GM12878 (cell line): ENCODE data around the gene CGB5. TPM values are rescaled to one million over a fixed set of nuclear protein-coding genes. Genes with fewer than 3 reads are reported as not detected.

Experiments
- ATAC-seq: fragments of 200-7000 bp; cut with Tn5 transposase; 3 replicates; pipeline ENCODE4 v1.9.1; 2020; ENCODE audit warnings: mild to moderate bottlenecking, moderate library complexity
- BruUV-seq: library from RNA; stranded (reverse); fragments of 400-500 nt; replicated peaks from 2 replicates; lab custom pipeline; 2021; lab: Mats Ljungman, UMichigan
- CTCF ChIA-PET: fragments of 300-600 bp; sonication (Branson Sonifier 250); formaldehyde crosslinking; extraction: SDS; loops from one replicate; lab custom pipeline; 2021; ENCODE audit warnings: inconsistent platforms; lab: Yijun Ruan, JAX
- POLR2A ChIA-PET: fragments of 350-600 bp; formaldehyde crosslinking; extraction: SDS; loops from one replicate; lab custom pipeline; 2021; ENCODE audit warnings: inconsistent platforms; lab: Charles Lee
- RAD21 ChIA-PET: fragments of 300-600 bp; sonication (Branson Sonifier 250); formaldehyde crosslinking; loops from one replicate; lab custom pipeline; 2023; ENCODE audit warnings: antibody characterized with exemption; ENCODE audit not compliant: unreplicated experiment; lab: Charles Lee
- SMC1A ChIA-PET: fragments of 300-600 bp; sonication (Branson Sonifier 250); formaldehyde crosslinking; loops from one replicate; lab custom pipeline; 2023; ENCODE audit not compliant: unreplicated experiment, uncharacterized antibody; lab: Charles Lee
- DNase-seq: peaks from one replicate; pipeline ENCODE4 v3.0.0-alpha.2; 2011; ENCODE audit warnings: low read depth, low spot score
- FAIRE-seq: peaks from 3 replicates; lab custom pipeline; 2011; peaks lifted over from hg19 to GRCh38; lab: Jason Lieb, UNC
- H2AFZ ChIP-seq: 2 replicates; pipeline ENCODE4 v1.6.0; 2011; ENCODE audit warnings: low read depth, low read length, control low read depth; ENCODE audit not compliant: control insufficient read depth
- H3K27ac ChIP-seq: 2 replicates; pipeline ENCODE4 v1.5.1; 2011; ENCODE audit warnings: control low read depth; ENCODE audit not compliant: control insufficient read depth, insufficient read depth
- H3K27me3 ChIP-seq, 2 experiments: replicated peaks in 1 of 2; 2 replicates each; pipeline versions ENCODE4 v1.6.0 to v1.6.1; 2011; ENCODE audit warnings: low read length in 1 of 2; ENCODE audit not compliant: control insufficient read depth in 2 of 2, insufficient read depth in 2 of 2
- H3K36me3 ChIP-seq, 2 experiments: 2 replicates each; pipeline ENCODE4 v1.5.1; 2011; ENCODE audit warnings: low read length in 1 of 2; ENCODE audit not compliant: control insufficient read depth in 2 of 2, insufficient read depth in 2 of 2
- H3K4me1 ChIP-seq: 2 replicates; pipeline ENCODE4 v1.6.1; 2011; ENCODE audit warnings: mild to moderate bottlenecking, low read length, moderate library complexity, mixed read lengths; ENCODE audit not compliant: control insufficient read depth, insufficient read depth
- H3K4me2 ChIP-seq: 2 replicates; pipeline ENCODE4 v1.6.0; 2011; ENCODE audit warnings: control low read depth; ENCODE audit not compliant: control insufficient read depth, insufficient read depth
- H3K4me3 ChIP-seq: fragments of 200-600 bp; sonication (generic); 2 replicates; pipeline ENCODE4 v1.5.1; 2016
- H3K79me2 ChIP-seq: 2 replicates; pipeline ENCODE4 v1.6.0; 2011; ENCODE audit warnings: low read length; ENCODE audit not compliant: control insufficient read depth, insufficient read depth
- H3K9ac ChIP-seq: 2 replicates; pipeline ENCODE4 v1.8.0; 2011; ENCODE audit warnings: low read length, control low read depth, mixed read lengths; ENCODE audit not compliant: control insufficient read depth, insufficient read depth
- H3K9me3 ChIP-seq: replicated peaks from 3 replicates; pipeline ENCODE4 v1.5.1; 2011; ENCODE audit warnings: mild to moderate bottlenecking, low read length; ENCODE audit not compliant: control insufficient read depth, insufficient read depth
- H4K20me1 ChIP-seq: 2 replicates; pipeline ENCODE4 v1.6.0; 2011; ENCODE audit not compliant: control insufficient read depth, insufficient read depth
- EED ChIP-seq: sonication (generic); IDR thresholded peaks from 2 replicates; pipeline ENCODE4 v1.6.1; 2016; ENCODE audit warnings: antibody characterized with exemption, low read depth
- IKZF1 ChIP-seq: fragments of 450-650 bp; conservative IDR thresholded peaks from 2 replicates; pipeline ENCODE4 v1.6.1; 2017; ENCODE audit warnings: antibody characterized with exemption, mild to moderate bottlenecking
- LARP7 ChIP-seq: fragments of 450-650 bp; IDR thresholded peaks from 2 replicates; pipeline ENCODE4 v1.6.1; 2017; ENCODE audit warnings: mild to moderate bottlenecking
- RAD21 ChIP-seq: IDR thresholded peaks from 2 replicates; pipeline ENCODE4 v1.6.1; 2011; ENCODE audit warnings: mild to moderate bottlenecking, low read depth, low read length, moderate library complexity; ENCODE audit not compliant: insufficient read depth
- SREBF1 ChIP-seq: IDR thresholded peaks from 2 replicates; pipeline ENCODE4 v1.6.1; 2012; ENCODE audit warnings: mild to moderate bottlenecking, low read length
- SREBF2 ChIP-seq: IDR thresholded peaks from 2 replicates; pipeline ENCODE4 v1.6.1; 2012; ENCODE audit warnings: mild to moderate bottlenecking, low read length
- TCF3 ChIP-seq: IDR thresholded peaks from 2 replicates; pipeline ENCODE4 v1.6.1; 2012; ENCODE audit warnings: low read depth, mild to moderate bottlenecking, low read length, borderline replicate concordance; ENCODE audit not compliant: insufficient read depth
- ZNF274 ChIP-seq: IDR thresholded peaks from one replicate; pipeline ENCODE4 v1.8.0; 2011; ENCODE audit not compliant: insufficient read length, insufficient read depth
- WGBS: methylation state at CpG from one replicate; pipeline ENCODE4 v1.1.6; 2016; ENCODE audit warnings: low lambda C conversion rate; ENCODE audit not compliant: insufficient replicate concordance, insufficient coverage; ENCODE audit errors: missing lambda C conversion rate; 5-methylcytosine and 5-hydroxymethylcytosine counted together
- in situ Hi-C: fragments of 300-500 bp; cut with MboI; formaldehyde crosslinking; loops from 9 replicates; pipeline ENCODE4 v1.14.3; 2018; ENCODE audit warnings: mixed read lengths
- intact Hi-C: fragments of 100-400 bp; cut with micrococcal nuclease; formaldehyde crosslinking; loops from one replicate; pipeline ENCODE4 v1.14.2; 2022; ENCODE audit not compliant: unreplicated experiment
- polyA plus RNA-seq, 11 experiments: library from polyadenylated mRNA; depleted of rRNA in 4 of 11; unstranded in 6 of 11; stranded (reverse) in 5 of 11; fragments of >200 nt; fragmentation: Nextera tagmentation in 4 of 11; fragmentation: Illumina TruSeq in 1 of 11; extraction: Ambion mirVana in 4 of 11; extraction: Trizol in 1 of 11; gene quantifications; 1 replicate in 1 of 11; 2 replicates in 10 of 11; pipeline versions ENCODE4 v1.2.1 to v1.2.3, GENCODE V29; 2011 to 2016; ENCODE audit warnings: inconsistent platforms in 2 of 11, missing spikeins in 2 of 11, low read depth in 1 of 11
- total RNA-seq, 4 experiments: library from RNA; depleted of rRNA in 3 of 4; stranded (reverse); fragments of >200 nt in 3 of 4; fragmentation: Illumina TruSeq in 1 of 4; extraction: Trizol in 1 of 4; gene quantifications; 2 replicates each; pipeline versions ENCODE4 v1.2.1 to v1.2.3, GENCODE V29; 2013 to 2021
- TF ChIP-seq, protein P1 (sequence below): IDR thresholded peaks from 2 replicates; pipeline ENCODE4 v1.6.1; 2011; ENCODE audit warnings: borderline replicate concordance, low read depth, mild to moderate bottlenecking, moderate library complexity, low read length; ENCODE audit not compliant: insufficient read depth, poor library complexity, severe bottlenecking

CGB5 gene
- total and polyA plus RNA-seq, 10 of the 15 experiments (the other 5 are each of a cell fraction or from before 2014, with no cell fraction given) = not detected

- Histone ChIP-seq H3K36me3 (no peaks in the 10 kb centered on the region), H4K20me1 (no peaks in the 10 kb centered on the region), H3K4me1 (no peaks in the 10 kb centered on the region), H3K27ac (no peak within 1 kb of the TSS), H3K79me2 (no peaks in the 10 kb centered on the region), H3K27me3 (peaks cover 3 to 16% of the 10 kb centered on the region in 2 experiments; a peak in 3 of 4 replicates), H3K4me2 (peak within 1 kb of the TSS; percentile 95; the same call in 1 of the 2 replicates), H3K9ac (no peak within 1 kb of the TSS), H2AFZ (no peak within 1 kb of the TSS), H3K9me3 (no peaks in the 10 kb centered on the region), H3K4me3 (no peak within 1 kb of the TSS)
- FAIRE-seq = no peak
- in situ Hi-C loops (no loop called here), intact Hi-C loops (no loop called here)
- ChIA-PET RAD21 (no interaction called here), POLR2A (no interaction called here), SMC1A (no interaction called here), CTCF (interaction anchor here (1.2 kb wide), 1 partner anchor 49 kb away, joined by 3 read pairs; no protein-coding TSS in a partner anchor)
- no TSS peak for BruUV-seq
- WGBS = 38% methylated on average over 38 of the region's 38 CpGs
- no peak for ATAC-seq
- no peak for DNase-seq
- TF ChIP-seq EED (no peak), SREBF2 (no peak), IKZF1 (no peak), SREBF1 (no peak), TCF3 (no peak), LARP7 (no peak), ZNF274 (no peak), RAD21 (no peak)
- TF ChIP-seq, protein P1, sequence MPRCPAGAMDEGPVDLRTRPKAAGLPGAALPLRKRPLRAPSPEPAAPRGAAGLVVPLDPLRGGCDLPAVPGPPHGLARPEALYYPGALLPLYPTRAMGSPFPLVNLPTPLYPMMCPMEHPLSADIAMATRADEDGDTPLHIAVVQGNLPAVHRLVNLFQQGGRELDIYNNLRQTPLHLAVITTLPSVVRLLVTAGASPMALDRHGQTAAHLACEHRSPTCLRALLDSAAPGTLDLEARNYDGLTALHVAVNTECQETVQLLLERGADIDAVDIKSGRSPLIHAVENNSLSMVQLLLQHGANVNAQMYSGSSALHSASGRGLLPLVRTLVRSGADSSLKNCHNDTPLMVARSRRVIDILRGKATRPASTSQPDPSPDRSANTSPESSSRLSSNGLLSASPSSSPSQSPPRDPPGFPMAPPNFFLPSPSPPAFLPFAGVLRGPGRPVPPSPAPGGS = no peak
These were observed 14.1 kb downstream of the CGB5 start, which contains the start of gene CGB7 for GRCh38 chr19:49057636-49058234. TSS of gene CGB7 (minus strand) at chr19:49057749. CDS start at chr19:49055375, 2,374 bp downstream.
